Measurements from ENCODE around the gene GZMM. TPM values are rescaled to one million over a fixed set of nuclear protein-coding genes. Genes with fewer than 3 reads are reported as not detected.

Gene GZMM
- total RNA-seq, 2 experiments from 2014 or later = 46.9 to 76.3 TPM

GRCh38 chr19:547836-548720 is 4.2 kb downstream of the GZMM start:
- H3K4me1 Mint-ChIP-seq = peaks cover 19% of the 10 kb centered on the region
- DNase-seq = no peak
- H3K9me3 Mint-ChIP-seq (ENCODE audit: low read depth) = no peaks in the 10 kb centered on the region
- H3K27ac Mint-ChIP-seq = no peak overlapping the region
- no peaks in the 10 kb centered on the region for H3K27me3 Mint-ChIP-seq
- peaks cover 2% of the 10 kb centered on the region for H3K36me3 Mint-ChIP-seq
- CTCF ChIA-PET = no interaction called here
- ATAC-seq = no peak
- H3K4me3 Mint-ChIP-seq = no peak overlapping the region

GRCh38 chr19:548886-549830 is 5.3 kb downstream of the GZMM start:
- Mint-ChIP-seq H3K36me3 (no peaks in the 10 kb centered on the region), H3K27me3 (no peaks in the 10 kb centered on the region), H3K9me3 (ENCODE audit: low read depth) (no peaks in the 10 kb centered on the region), H3K27ac (no peak overlapping the region), H3K4me3 (no peak overlapping the region), H3K4me1 (peaks cover 9% of the 10 kb centered on the region)
- CTCF ChIA-PET = no interaction called here
- no peak for DNase-seq
- ATAC-seq = no peak

GRCh38 chr19:554817-555216 is 11.0 kb downstream of the GZMM start:
- H3K27ac Mint-ChIP-seq = no peak overlapping the region
- H3K36me3 Mint-ChIP-seq = no peaks in the 10 kb centered on the region
- H3K27me3 Mint-ChIP-seq = no peaks in the 10 kb centered on the region
- DNase-seq = no peak
- no peaks in the 10 kb centered on the region for H3K9me3 Mint-ChIP-seq (ENCODE audit: low read depth)
- CTCF ChIA-PET = interaction anchor here (0.6 to 1.4 kb wide), 2 partner anchors 44 to 421 kb away, joined by 3 to 4 read pairs; no protein-coding TSS in a partner anchor
- H3K4me1 Mint-ChIP-seq = no peaks in the 10 kb centered on the region
- H3K4me3 Mint-ChIP-seq = no peak overlapping the region
- no peak for ATAC-seq

DNA sequence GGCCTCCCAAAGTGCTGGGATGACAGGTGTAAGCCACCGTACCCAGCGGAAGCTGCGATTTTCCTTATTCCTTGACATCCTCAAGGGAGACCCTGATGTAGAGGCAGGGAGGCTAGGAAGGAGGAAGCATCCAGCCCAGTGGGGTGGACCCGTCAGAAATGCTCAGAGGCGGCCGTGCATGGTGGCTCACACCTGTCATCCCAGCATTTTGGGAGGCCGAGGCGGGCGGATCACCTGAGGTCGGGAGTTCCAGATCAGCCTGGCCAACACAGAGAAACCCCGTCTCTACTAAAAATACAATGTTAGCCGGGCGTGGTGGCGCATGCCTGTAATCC is 11.6 kb downstream of the GZMM start:
- H3K4me1 Mint-ChIP-seq = no peaks in the 10 kb centered on the region
- H3K9me3 Mint-ChIP-seq (ENCODE audit: low read depth) = no peaks in the 10 kb centered on the region
- no peaks in the 10 kb centered on the region for H3K27me3 Mint-ChIP-seq
- CTCF ChIA-PET = interaction anchor here (0.6 kb wide), 1 partner anchor 421 kb away, joined by 3 read pairs; no protein-coding TSS in a partner anchor
- DNase-seq = no peak
- H3K4me3 Mint-ChIP-seq = no peak overlapping the region
- H3K36me3 Mint-ChIP-seq = no peaks in the 10 kb centered on the region
- no peak overlapping the region for H3K27ac Mint-ChIP-seq
- no peak for ATAC-seq

- Mint-ChIP-seq H3K36me3 (no peaks in the 10 kb centered on the region), H3K9me3 (ENCODE audit: low read depth) (no peaks in the 10 kb centered on the region), H3K27me3 (no peaks in the 10 kb centered on the region), H3K4me1 (no peaks in the 10 kb centered on the region), H3K27ac (no peak overlapping the region), H3K4me3 (no peak overlapping the region)
- ATAC-seq (no peak), DNase-seq (no peak)
- CTCF ChIA-PET = no interaction called here
Observed at GRCh38 chr19:556611-557382, 12.9 kb downstream of the GZMM start.

DNA sequence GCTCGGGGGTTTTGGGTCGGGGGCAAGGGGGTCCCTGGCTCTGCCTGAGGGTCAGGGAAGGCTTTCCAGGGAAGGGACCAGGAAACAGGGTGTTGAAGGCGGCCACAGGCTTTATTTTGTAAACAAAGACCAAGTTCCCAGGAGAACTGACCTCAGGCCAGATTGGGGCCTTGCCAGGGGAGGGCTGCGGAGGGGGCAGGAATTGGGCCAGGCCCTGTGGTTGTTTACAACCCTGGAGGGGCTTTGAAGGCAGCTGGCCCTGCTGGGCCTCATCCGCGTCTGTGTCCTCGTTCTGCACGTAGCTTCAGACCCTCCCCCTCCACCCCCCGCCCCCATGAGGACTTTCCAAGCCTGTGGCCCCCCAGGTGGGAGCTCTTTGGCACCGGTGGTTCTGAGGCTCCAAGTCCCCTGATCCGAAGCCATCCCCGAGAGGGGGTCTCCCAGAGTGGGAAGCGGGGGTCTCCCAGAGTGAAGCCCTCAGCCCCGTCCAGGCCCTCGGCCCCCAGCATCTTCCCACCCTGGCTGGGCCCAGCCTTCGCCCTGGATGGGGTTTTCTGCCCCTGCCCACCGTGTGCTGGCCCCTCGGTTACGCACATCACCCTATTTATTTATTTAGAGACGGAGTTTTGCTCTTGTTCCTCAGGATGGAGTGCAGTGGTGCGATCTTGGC is 15.1 kb downstream of the GZMM start:
- CTCF ChIA-PET = no interaction called here
- Mint-ChIP-seq H3K27ac (no peak overlapping the region), H3K36me3 (no peaks in the 10 kb centered on the region), H3K9me3 (ENCODE audit: low read depth) (no peaks in the 10 kb centered on the region), H3K27me3 (no peaks in the 10 kb centered on the region), H3K4me1 (no peaks in the 10 kb centered on the region), H3K4me3 (no peak overlapping the region)
- DNase-seq = no peak
- ATAC-seq = no peak

GRCh38 chr19:560121-560520 is 16.3 kb downstream of the GZMM start:
- no peaks in the 10 kb centered on the region for H3K36me3 Mint-ChIP-seq
- ATAC-seq = no peak
- CTCF ChIA-PET = interaction anchor here (0.7 kb wide), 1 partner anchor 20 kb away, joined by 3 read pairs; no protein-coding TSS in a partner anchor

GRCh38 chr19:566403-566802 is 22.6 kb downstream of the GZMM start:
- no peak for DNase-seq
- CTCF ChIA-PET = interaction anchor here (0.6 to 0.8 kb wide), 2 partner anchors 15 to 34 kb away, joined by 3 read pairs; partner anchors contain the start of gene CDC34
- no peak overlapping the region for H3K27ac Mint-ChIP-seq

More at GRCh38 chr19:560121-560520, 16.3 kb downstream of the GZMM start:
- Mint-ChIP-seq H3K9me3 (ENCODE audit: low read depth) (no peaks in the 10 kb centered on the region), H3K27me3 (no peaks in the 10 kb centered on the region), H3K27ac (no peak overlapping the region), H3K4me3 (no peak overlapping the region), H3K4me1 (no peaks in the 10 kb centered on the region)
- DNase-seq = no peak

DNA sequence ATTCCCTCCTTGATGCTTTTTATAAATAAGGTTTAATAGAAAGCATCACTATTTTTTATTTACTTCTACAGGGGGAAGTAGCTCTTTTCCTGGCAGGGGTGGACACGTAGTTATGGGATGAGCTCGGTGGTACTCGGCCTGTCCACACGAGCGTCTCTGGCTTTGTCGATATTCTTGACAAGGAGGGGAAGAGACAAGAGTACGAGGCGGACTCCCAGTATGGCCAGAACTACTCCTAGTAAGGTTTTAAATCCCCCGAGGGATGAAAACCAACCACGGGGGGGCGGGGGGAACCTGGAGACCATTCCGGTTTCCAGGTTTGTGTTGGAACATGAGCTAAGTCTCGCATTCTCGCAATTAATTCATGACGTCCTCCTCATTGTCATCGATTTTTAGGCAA is 23.0 kb downstream of the GZMM start:
- Mint-ChIP-seq H3K36me3 (peaks cover 2% of the 10 kb centered on the region), H3K9me3 (ENCODE audit: low read depth) (no peaks in the 10 kb centered on the region), H3K4me1 (peaks cover 10% of the 10 kb centered on the region), H3K27me3 (no peaks in the 10 kb centered on the region), H3K4me3 (no peak overlapping the region), H3K27ac (no peak overlapping the region)
- ATAC-seq = no peak
- CTCF ChIA-PET = interaction anchor here (0.6 kb wide), 1 partner anchor 35 kb away, joined by 3 read pairs; the partner anchor contains the start of gene CDC34
- DNase-seq = no peak

More at GRCh38 chr19:566403-566802, 22.6 kb downstream of the GZMM start:
- no peaks in the 10 kb centered on the region for H3K9me3 Mint-ChIP-seq (ENCODE audit: low read depth)
- ATAC-seq = no peak
- H3K27me3 Mint-ChIP-seq = no peaks in the 10 kb centered on the region
- peaks cover 2% of the 10 kb centered on the region for H3K36me3 Mint-ChIP-seq
- no peak overlapping the region for H3K4me3 Mint-ChIP-seq
- peaks cover 9% of the 10 kb centered on the region for H3K4me1 Mint-ChIP-seq

- no peak for DNase-seq
- CTCF ChIA-PET = no interaction called here
- no peak for ATAC-seq
- no peaks in the 10 kb centered on the region for H3K27me3 Mint-ChIP-seq
- H3K27ac Mint-ChIP-seq = no peak overlapping the region
- no peaks in the 10 kb centered on the region for H3K9me3 Mint-ChIP-seq (ENCODE audit: low read depth)
- no peak overlapping the region for H3K4me3 Mint-ChIP-seq
- peaks cover 12% of the 10 kb centered on the region for H3K4me1 Mint-ChIP-seq
- peaks cover 2% of the 10 kb centered on the region for H3K36me3 Mint-ChIP-seq
Observed at GRCh38 chr19:567296-567900, 23.5 kb downstream of the GZMM start.

DNA sequence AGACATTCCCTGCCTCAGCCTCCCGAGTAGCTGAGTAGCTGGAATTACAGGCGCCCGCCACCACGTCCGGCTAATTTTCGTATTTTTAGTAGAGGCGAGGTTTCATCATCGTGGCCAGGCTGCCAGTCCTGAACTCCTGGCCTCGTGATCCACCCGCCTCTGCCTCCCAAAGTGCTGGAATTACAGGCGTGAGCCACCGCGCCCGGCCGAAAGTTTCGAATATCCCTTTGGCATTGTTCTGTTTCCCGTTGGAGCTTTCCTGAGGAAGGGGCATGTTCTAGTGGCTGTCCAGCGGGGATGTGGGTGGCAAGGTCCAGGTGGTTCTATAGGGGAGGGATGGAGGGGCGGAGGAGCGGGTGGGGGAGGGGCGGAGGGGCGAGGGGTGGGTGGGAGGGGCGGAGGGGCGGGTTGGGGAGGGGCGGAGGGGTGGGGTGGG is 26.4 kb downstream of the GZMM start:
- ATAC-seq (no peak), DNase-seq (no peak)
- Mint-ChIP-seq H3K27ac (no peak overlapping the region), H3K9me3 (ENCODE audit: low read depth) (no peaks in the 10 kb centered on the region), H3K4me1 (peaks cover 29% of the 10 kb centered on the region), H3K36me3 (peaks cover 4% of the 10 kb centered on the region), H3K27me3 (no peaks in the 10 kb centered on the region), H3K4me3 (no peak overlapping the region)
- CTCF ChIA-PET = interaction anchor here (2.2 kb wide), 1 partner anchor 38 kb away, joined by 7 read pairs; the partner anchor contains the start of gene CDC34

- Mint-ChIP-seq H3K9me3 (ENCODE audit: low read depth) (no peaks in the 10 kb centered on the region), H3K27me3 (no peaks in the 10 kb centered on the region), H3K36me3 (peaks cover 4% of the 10 kb centered on the region), H3K4me1 (peaks cover 34% of the 10 kb centered on the region), H3K4me3 (peak overlapping the region; percentile 81), H3K27ac (peak overlapping the region; percentile 87)
- CTCF ChIA-PET = interaction anchor here (1.0 to 2.2 kb wide), 4 partner anchors 13 to 115 kb away, joined by 3 to 7 read pairs (median 6); no protein-coding TSS in a partner anchor
- ATAC-seq (peak; percentile 19), DNase-seq (peak; percentile 70)
Observed at GRCh38 chr19:570937-571565, 27.2 kb downstream of the GZMM start.

Data from activated CD8-positive, alpha-beta memory T cell treated with anti-CD3 and anti-CD28 coated beads, Interleukin-2, amount 10 ng/mL, durations not matched to agents 7 days and 5 days (primary cell).